ENCODE measurements around the gene SMIM1. TPM values are rescaled to one million over a fixed set of nuclear protein-coding genes. Genes with fewer than 3 reads are reported as not detected.
"Not testable (repeated sequence)": the region's sequence is repeated elsewhere in the genome, so short reads cannot be mapped to it uniquely, and the experiment has no call there.

SMIM1 gene
- total and polyA plus RNA-seq, 2 donors (not counting 3 experiments of a cell fraction or from before 2014, with no cell fraction given), result 1.4 to 2.9 TPM

DNA sequence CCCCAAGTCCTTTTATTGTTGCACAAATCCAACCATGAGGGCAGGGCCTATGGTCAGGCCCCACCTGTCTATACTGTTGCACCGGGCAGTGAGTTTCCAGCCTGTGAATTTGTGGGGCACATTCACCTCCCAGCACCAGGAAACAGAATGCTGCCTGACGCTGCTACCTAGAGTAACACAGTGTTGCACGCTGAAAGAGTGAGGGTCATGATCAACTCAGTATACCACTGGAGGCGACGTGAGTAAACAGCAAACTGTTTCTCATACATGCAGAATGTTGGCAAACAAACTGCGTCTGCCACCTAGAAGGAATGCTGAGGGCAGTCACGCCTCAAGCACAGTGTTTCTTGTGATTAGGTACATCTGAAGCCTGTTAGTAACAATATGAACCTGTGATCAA is 37.1 kb downstream of the SMIM1 start:
- no peaks in the 10 kb centered on the region for H3K27me3 ChIP-seq (ENCODE audit: control insufficient read depth in 2 of 2, insufficient read depth in 2 of 2, low read length in 2 of 2)
- TF ChIP-seq FOS (IDR thresholded peaks at IDR 0.05; ENCODE audit: borderline replicate concordance, insufficient read depth, low read length), result no peak
- TF ChIP-seq, protein P1, sequence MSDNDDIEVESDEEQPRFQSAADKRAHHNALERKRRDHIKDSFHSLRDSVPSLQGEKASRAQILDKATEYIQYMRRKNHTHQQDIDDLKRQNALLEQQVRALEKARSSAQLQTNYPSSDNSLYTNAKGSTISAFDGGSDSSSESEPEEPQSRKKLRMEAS (IDR thresholded peaks at IDR 0.05; ENCODE audit: insufficient read depth, insufficient read length), result no peak
- TF ChIP-seq, protein P2, sequence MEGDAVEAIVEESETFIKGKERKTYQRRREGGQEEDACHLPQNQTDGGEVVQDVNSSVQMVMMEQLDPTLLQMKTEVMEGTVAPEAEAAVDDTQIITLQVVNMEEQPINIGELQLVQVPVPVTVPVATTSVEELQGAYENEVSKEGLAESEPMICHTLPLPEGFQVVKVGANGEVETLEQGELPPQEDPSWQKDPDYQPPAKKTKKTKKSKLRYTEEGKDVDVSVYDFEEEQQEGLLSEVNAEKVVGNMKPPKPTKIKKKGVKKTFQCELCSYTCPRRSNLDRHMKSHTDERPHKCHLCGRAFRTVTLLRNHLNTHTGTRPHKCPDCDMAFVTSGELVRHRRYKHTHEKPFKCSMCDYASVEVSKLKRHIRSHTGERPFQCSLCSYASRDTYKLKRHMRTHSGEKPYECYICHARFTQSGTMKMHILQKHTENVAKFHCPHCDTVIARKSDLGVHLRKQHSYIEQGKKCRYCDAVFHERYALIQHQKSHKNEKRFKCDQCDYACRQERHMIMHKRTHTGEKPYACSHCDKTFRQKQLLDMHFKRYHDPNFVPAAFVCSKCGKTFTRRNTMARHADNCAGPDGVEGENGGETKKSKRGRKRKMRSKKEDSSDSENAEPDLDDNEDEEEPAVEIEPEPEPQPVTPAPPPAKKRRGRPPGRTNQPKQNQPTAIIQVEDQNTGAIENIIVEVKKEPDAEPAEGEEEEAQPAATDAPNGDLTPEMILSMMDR (IDR thresholded peaks at IDR 0.05; ENCODE audit: extremely low read depth in 1 of 2, insufficient read depth in 1 of 2, low read depth in 1 of 2, low read length in 2 of 2), result no peak
- no peak for TF ChIP-seq JUN (IDR thresholded peaks at IDR 0.05; ENCODE audit: borderline replicate concordance, insufficient read depth, insufficient read length, low read depth)
- no peak for TF ChIP-seq POLR2AphosphoS5 (IDR thresholded peaks at IDR 0.05; ENCODE audit: insufficient read depth, low read depth, low read length)
- no peak for TF ChIP-seq POLR2A (IDR thresholded peaks at IDR 0.05; ENCODE audit: low read depth, low read length)
- no peak for TF ChIP-seq EZH2 (IDR thresholded peaks at IDR 0.05; ENCODE audit: borderline replicate concordance, low read depth, low read length, severe bottlenecking)
- H3K4me2 ChIP-seq (ENCODE audit: insufficient read depth, low read length), result no peak overlapping the region
- POLR2A ChIA-PET, result no interaction called here
- no peaks in the 10 kb centered on the region for H3K9me3 ChIP-seq (replicated peaks; ENCODE audit: control insufficient read depth, insufficient read depth, low read length)
- H3K4me3 ChIP-seq (replicated peaks in 1 of 3; ENCODE audit: insufficient read depth in 1 of 3, low read depth in 1 of 3, low read length in 3 of 3), result no peak overlapping the region
- FAIRE-seq (no peak), DNase-seq (ENCODE audit: low read depth, low spot score) (no peak)
- H3K9me1 ChIP-seq (replicated peaks; ENCODE audit: control insufficient read depth, extremely low read depth, insufficient read depth, low read length), result no peaks in the 10 kb centered on the region
- H3K36me3 ChIP-seq (ENCODE audit: control insufficient read depth in 2 of 2, extremely low read depth in 1 of 2, insufficient read depth in 2 of 2, low read length in 2 of 2), result no peaks in the 10 kb centered on the region
- CTCF ChIA-PET, result no interaction called here
- no TSS peak for BruUV-seq (replicated peaks)
- no peaks in the 10 kb centered on the region for H3K79me2 ChIP-seq (ENCODE audit: control insufficient read depth, insufficient read depth, low read length)
- dilution Hi-C loops (cut with MboI; ENCODE audit: extremely low pct_ligation_motif_present, low sequenced_read_pairs), result no loop called here
- intact Hi-C loops (cut with micrococcal nuclease), result no loop called here
- H3K27ac ChIP-seq (ENCODE audit: insufficient read depth, low read depth, low read length), result no peak overlapping the region
- H2AFZ ChIP-seq (ENCODE audit: low read depth, low read length), result no peak overlapping the region
- H4K20me1 ChIP-seq (replicated peaks; ENCODE audit: control insufficient read depth, extremely low read depth, insufficient read depth, low read length), result no peaks in the 10 kb centered on the region
- H3K9ac ChIP-seq (replicated peaks; ENCODE audit: extremely low read depth, insufficient read depth, low read length), result no peak overlapping the region
- H3K4me1 ChIP-seq (ENCODE audit: control insufficient read depth, extremely low read depth, insufficient read depth, low read length), result no peaks in the 10 kb centered on the region

DNA sequence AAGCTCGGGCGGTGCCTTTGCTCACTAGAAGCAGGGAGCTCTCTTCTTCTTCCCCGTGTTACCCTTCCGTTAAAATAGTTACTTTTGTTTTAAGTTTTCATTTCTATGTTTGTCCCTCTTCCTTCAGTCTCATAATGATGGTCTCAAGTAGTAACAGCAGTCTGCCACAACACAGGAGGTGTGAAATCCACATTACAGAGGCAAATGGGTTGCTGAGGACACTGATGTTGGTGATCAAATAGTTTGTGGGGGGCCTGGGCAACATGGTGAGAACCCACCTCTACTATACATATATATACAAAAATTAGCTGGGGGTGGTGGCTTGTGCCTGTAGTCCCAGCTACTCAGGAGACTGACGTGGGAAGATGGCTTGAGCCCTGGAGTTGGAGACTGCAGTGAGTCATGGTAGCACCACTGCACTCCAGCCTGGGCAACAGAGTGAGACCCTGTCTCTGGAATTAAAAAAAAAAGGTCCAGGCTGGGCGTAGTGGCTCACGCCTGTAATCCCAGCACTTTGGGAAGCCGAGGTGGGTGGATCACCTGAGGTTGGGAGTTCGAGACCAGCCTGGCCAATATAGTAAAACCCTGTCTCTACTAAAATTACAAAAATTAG is 37.7 kb downstream of the SMIM1 start:
- intact Hi-C loops (cut with micrococcal nuclease); H3K79me2 ChIP-seq (ENCODE audit: control insufficient read depth, insufficient read depth, low read length); H3K27me3 ChIP-seq (ENCODE audit: control insufficient read depth in 2 of 2, insufficient read depth in 2 of 2, low read length in 2 of 2); H3K4me3 ChIP-seq (replicated peaks in 1 of 3; ENCODE audit: insufficient read depth in 1 of 3, low read depth in 1 of 3, low read length in 3 of 3); BruUV-seq (replicated peaks); FAIRE-seq; dilution Hi-C loops (cut with MboI; ENCODE audit: extremely low pct_ligation_motif_present, low sequenced_read_pairs); H3K4me1 ChIP-seq (ENCODE audit: control insufficient read depth, extremely low read depth, insufficient read depth, low read length); H4K20me1 ChIP-seq (replicated peaks; ENCODE audit: control insufficient read depth, extremely low read depth, insufficient read depth, low read length); H2AFZ ChIP-seq (ENCODE audit: low read depth, low read length); H3K27ac ChIP-seq (ENCODE audit: insufficient read depth, low read depth, low read length); CTCF ChIA-PET; H3K9me1 ChIP-seq (replicated peaks; ENCODE audit: control insufficient read depth, extremely low read depth, insufficient read depth, low read length); POLR2A ChIA-PET; H3K9me3 ChIP-seq (replicated peaks; ENCODE audit: control insufficient read depth, insufficient read depth, low read length); H3K36me3 ChIP-seq (ENCODE audit: control insufficient read depth in 2 of 2, extremely low read depth in 1 of 2, insufficient read depth in 2 of 2, low read length in 2 of 2); H3K9ac ChIP-seq (replicated peaks; ENCODE audit: extremely low read depth, insufficient read depth, low read length); H3K4me2 ChIP-seq (ENCODE audit: insufficient read depth, low read length); DNase-seq (ENCODE audit: low read depth, low spot score): not testable (repeated sequence)

Data from endothelial cell of umbilical vein (primary cell).